COLO668 (cell line): ENCODE results near the gene ALG11.
"Not testable (repeated sequence)": the region's sequence is repeated elsewhere in the genome, so short reads cannot be mapped to it uniquely, and the experiment has no call there.

Experiments
- DNase-seq: peaks from one replicate; lab custom pipeline; 2025; ENCODE audit not compliant: unreplicated experiment; lab: John Stamatoyannopoulos, UW

ALG11 gene, protein sequence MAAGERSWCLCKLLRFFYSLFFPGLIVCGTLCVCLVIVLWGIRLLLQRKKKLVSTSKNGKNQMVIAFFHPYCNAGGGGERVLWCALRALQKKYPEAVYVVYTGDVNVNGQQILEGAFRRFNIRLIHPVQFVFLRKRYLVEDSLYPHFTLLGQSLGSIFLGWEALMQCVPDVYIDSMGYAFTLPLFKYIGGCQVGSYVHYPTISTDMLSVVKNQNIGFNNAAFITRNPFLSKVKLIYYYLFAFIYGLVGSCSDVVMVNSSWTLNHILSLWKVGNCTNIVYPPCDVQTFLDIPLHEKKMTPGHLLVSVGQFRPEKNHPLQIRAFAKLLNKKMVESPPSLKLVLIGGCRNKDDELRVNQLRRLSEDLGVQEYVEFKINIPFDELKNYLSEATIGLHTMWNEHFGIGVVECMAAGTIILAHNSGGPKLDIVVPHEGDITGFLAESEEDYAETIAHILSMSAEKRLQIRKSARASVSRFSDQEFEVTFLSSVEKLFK

DNA sequence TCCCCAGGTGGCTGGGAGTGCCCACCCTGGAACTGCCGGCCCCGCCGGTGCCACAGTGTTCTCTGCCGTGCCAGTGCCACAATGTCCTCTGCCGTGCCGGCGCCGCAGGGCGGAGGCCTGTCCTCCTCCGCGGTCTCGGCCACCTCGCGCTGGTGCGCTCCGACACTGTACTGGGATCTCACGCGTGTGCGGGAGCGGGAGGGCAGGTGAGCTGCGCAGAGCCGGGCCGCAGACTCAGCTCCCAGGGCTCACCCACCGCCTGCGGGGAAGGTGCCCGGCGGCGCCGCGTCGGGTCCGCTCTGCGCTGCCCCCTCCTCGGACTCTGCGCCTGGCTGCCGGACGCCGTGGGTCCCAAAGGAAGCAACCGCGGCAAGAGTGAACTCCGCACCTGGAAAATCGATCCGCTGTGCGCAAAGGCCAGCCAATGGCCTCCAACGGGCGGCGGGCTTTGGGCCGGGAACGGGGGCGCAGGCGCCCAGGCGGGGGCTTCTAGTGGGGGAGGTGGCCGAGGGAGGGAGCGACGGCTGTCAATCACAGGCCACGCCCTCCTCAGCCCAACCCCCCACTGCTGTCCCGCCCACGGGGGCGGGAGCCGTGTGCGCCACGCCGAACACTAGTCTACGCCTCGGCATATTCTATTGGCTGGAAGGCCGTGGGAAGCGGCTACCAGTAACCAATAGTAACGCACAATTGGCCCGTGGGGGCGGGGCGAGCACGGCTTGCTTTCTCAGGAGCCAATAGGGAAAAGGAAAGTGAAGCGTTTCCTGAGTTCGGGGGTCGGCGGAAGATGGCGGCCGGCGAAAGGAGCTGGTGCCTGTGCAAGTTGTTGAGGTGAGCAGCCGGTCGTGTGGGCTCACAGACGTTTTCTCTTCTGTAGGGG, at the start of gene ALG11:
TSS of gene ALG11 (plus strand) at position 767 of the 880 bp plus-strand sequence. CDS start at position 788, 21 bp downstream.
- DNase-seq = peak; percentile 100

DNA sequence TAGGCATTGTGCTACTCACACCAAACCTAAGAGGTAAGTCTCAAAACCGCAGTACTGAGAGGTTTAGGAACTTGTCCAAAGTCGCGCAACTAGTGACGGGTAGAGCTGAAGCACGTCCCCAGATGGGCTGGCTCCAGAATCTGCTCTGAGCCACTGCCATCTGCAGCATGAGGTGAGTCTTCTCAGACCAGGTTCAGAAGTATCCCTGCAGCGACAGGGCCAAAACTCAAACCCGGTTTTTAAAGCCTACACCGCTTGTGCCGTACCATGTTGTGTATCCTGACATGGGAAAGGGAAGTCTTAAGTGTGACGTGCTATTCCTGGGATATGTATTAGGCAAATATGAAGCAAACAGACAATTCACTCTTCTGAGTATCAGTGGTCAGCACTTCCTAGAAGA, 46.0 kb upstream of the ALG11 start:
- DNase-seq = no peak

DNA sequence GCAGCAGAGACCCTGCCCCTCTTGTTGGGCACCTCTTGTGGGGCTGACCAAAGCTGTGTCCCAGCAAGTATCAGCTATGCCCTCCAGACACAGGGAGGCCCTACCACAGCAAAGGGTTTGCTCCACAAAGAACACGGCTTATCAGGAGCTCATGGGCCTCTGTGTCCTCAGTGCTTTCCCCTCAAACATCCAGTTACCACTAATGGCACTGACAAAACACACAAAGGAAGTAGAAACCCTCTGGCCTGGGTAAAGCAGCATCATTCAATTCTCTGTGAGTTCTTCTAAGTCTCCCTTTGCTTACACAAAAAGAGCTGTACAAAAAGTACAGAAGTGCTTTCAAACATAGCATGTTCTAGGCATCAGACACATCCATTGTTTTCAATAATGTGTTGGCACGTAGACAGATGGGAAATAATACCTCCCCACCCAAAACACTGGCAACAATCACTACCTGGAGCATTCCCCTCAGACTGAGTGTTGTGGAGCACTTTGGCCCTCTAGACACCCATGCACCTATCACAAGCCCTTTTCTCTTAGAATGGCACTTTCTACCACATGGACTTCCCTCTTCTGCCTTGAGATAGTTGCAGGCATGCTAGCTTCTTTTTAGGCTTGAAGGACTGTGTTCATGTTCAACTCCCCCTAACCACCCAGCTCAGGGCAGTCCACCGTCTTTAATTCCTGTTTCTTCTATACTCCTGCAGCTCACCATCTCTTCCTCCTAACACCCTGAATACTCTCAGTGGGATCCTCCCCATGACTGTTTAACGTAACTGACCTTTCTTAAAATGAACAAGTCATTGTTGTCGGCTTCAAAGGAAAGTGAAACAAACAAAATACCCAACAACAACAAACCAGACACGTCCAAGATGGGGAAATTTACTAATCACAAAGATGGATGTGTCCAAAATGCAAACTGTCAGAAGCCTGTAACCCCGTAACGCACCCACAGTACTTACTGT, 44.4 kb upstream of the ALG11 start:
- DNase-seq = no peak

DNA sequence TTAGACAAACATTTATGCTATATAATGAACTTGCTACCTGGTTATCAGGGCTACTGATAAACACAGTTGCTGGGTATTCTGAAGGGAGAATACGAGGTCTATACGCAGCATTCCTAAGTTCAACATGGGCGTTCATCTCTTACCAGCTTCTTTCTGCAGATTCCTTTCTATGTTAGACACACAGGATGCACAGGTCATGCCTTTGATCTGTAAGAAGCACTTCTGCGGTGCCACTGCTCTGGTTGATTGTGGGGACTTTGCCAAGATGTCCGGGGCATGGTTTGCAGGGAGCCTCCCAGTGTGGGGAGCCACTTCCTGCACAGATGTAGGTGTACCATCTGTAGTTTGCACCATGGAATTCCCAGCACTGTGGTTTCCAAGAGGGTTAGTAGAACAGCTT, 41.8 kb upstream of the ALG11 start:
- no peak for DNase-seq

DNA sequence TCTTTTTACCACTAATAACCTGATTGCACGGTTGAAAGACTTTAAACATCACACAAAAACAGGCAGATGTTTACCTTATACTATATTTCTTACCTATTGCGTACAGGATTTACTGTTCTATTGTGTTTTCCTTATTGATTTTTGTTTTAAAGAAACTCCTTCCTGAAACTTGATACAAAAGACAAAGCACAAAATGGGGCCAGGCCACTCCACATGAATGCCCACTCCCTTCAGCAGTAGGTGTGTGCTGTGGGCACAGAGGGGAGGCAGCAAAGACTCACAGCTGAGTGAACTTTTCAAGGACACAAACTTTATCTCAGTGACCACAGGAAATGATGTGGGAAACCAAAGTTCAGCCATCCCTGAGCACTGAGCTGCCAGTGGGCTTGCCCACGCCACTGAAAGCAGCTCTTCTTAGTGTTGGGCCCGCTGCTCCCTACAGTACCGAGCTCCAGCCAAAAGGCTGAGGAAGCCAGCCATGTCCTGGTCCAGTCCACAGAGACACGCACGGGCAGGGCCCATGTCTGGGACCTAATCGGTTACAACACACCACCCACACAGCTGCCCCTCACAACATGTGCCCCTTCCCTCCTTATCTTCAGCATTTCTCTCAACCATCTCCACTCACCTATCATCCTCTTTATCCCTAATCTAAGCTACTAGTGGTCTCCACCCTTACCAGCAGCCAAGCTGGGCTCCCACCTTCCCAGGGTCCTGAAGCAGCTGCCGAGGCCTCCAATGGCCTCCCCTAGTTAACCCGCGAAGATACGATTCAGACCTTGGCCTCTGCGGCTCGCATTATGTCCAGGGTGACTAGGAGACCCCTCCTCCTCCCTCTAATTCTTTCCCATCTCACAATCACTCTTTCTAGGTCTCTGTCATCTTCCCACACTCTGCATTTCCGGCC, 40.4 kb upstream of the ALG11 start:
- DNase-seq = peak; percentile 81

DNA sequence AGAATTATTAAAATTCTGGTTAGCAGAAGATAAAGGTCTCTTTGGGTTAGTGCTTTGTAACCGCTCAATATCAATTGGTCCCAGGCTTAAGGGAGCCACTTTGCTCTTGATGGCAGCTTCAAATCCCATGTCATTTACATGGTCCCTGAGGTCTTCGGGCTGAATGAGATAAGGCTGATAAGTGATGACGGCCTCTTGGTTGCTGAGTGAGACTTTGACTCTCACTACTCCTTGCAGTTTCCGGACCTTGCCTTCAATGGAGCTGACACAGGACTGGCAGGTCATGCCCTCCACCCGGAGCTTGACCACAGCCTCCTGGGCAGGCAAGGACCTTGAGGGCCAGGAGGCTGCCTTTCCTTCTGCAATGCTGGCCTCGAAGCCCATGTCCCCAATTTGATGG, 37.7 kb upstream of the ALG11 start:
- no peak for DNase-seq

DNA sequence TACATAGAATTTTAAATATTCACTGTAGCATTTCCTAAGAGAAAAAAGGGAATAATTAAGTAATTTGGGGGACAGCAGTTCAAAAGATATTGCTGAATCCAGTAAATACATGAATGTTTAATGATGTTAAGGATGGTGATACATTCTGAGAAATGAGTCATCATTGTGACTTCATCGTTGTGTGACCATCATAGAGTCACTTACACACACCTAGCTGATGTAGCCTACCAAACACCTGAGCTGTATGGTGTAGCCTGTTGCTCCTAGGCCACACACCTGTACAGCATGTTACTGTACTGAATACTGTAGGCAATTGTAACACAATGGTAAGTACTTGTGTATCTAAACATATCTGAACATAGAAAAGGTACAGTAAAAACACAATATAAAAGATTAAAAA, 35.8 kb upstream of the ALG11 start:
- no peak for DNase-seq

DNA sequence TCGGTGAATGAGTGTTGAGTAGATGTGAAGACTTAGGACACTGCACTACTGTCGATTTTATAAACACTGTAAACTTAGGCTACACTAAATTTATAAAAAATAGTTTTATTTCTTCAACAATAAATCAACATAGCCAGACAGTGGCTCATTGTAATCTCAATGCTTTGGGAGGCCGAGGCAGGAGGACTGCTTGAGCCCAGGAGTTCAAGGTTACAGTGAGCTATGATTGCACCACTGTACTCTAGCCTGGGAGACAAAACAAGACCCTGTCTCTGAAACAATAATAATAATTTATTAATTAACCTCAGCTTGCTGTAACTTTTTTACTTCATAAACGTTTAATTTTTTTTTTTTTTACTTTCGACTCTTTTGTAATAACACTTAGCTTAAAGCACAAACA, 35.3 kb upstream of the ALG11 start:
- no peak for DNase-seq

DNA sequence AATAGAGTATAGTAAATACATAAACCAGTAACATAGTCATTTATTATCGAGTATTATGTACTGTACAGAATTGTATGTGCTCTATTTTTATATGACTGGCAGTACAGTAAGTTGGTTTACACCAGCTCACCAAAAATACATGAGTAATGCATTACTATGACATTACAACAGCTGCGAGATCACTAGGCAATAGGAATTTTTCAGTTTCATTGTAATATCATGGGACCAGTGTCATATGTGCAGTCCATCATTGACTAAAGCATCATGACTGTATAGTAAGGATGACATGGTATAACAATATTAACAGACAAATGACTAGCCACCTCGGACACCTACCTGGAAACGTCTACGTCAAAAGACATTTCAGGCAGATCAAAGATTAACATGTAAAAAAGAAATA, 34.6 kb upstream of the ALG11 start:
- no peak for DNase-seq

DNA sequence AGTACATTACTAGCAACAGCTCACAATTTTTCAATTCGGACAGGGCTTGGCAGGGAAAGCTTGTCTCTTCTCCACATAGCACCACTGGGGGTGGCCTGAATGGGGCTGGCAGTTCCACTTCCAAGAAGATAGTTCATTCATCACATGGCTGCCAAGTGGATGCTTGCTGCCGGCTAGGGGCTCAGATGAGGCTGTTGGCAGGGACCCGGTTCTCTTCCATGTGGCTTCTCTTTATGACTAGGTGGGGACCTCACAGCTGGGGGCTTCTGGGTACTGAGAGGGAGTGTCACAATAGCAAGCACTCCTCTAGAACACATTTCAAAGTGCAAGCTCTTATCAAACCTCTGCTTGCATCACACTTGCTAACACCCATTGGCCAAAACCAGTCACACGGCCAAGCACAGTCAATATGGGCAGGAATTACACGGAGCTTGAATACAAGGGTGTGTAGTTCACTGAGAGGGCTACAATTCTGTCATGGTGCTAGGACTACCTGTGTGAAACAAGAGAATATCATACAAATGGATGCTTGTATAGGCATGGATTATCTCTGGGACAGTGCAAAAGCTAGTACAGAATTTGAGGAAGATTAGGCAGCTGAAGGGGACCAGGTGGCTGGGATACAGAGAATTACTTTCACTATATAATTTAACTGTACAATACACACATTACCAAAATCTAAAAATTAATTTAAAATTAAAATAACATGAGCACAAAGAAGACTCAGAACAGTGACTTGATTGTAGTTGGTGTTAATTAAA, 33.2 kb upstream of the ALG11 start:
- DNase-seq = no peak

DNA sequence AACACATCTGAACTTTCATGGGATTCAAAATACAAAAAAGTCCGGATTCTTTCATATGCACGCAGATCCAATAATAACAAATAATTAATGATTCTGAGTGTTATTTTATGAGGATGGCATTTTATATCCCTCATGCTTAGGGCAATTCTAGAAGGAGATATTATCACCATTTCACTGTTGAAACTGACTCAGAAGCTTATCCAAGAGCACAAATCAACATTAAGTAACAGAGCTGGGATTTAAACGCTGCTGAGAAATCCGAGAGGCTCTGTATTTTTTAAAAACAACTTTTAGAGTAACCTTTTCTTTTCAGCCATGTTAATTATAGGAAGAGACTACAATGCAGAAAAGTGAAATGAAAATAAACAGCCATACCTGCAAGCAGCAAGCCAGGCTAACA, 31.3 kb upstream of the ALG11 start:
- DNase-seq = no peak

DNA sequence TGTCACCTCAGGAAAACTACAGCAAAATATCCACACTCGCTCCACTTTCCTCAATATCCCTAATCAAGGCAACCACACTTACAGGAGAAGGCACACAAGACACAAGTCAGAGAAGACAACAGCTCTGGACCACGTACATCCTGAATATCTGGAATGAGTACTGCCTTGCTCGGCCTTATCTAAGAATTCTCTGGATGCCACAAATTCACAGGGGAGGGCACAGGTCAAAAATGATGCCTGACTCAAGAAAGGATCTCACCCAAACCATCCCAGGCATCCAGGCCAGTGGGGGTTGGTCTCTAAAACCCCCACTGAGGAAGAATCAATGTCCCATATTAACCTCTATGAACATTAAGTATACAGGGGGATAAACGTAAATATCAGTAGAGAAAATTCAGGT, 30.8 kb upstream of the ALG11 start:
- no peak for DNase-seq

DNA sequence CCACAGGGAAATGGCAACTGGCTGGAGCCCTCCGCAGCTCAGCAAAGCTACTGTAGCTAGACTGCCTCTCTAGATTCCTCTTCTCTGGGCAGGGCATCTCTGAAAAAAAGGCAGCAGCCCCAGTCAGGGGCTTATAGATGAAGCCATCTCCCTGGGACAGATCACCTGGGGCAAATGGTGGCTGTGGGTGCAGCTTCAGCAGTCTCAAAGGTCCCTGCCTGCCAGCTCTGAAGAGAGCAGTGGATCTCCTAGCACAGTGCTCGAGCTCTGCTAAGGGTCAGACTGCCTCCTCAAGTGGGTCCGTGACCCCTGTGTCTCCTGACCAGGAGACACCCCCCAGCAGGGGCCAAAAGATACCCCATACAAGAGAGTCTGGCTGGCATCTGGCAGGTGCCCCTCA, 28.9 kb upstream of the ALG11 start:
- DNase-seq = not testable (repeated sequence)

DNA sequence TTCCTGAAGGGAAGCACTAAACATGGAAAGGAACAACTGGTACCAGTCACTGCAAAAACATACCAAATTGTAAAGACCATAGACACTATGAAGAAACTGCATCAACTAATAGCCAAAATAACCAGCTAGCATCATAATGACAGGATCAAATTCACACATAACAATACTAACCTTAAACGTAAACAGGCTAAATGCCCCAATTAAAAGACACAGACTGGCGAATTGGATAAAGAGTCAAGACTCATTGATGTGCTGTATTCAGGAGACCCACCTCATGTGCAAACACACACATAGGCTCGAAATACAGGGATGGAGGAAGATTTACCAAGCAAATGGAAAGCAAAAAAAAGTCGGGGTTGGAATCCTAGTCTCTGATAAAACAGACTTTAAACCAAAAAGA, 27.3 kb upstream of the ALG11 start:
- not testable (repeated sequence) for DNase-seq

DNA sequence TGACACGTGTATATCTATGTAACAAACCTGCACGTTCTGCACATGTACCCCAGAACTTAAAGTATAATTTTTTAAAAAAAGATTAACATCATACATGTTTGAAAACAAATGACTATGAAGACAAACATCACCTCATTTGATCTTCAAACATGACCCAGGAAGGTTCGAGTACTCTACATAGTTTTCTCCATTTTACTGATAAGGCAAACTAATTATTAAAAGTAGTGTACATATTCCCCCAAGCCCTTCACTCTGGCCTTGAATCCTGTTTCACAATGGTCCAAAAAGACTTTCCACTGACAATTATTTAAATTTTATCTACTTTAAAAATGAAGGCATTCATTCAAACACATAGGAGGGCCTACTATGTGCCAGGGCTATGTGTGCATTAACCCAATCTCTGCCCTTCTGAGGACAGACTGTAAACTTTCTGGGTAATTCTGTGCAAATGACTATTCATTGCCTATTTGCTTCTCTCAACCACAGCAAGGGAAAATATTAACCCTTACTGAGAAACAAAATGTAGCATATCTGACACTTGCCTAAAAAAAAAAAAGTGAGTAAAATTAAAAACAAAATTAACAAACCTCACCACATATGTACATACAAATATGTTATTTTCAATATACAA, 23.1 kb upstream of the ALG11 start:
- no peak for DNase-seq

DNA sequence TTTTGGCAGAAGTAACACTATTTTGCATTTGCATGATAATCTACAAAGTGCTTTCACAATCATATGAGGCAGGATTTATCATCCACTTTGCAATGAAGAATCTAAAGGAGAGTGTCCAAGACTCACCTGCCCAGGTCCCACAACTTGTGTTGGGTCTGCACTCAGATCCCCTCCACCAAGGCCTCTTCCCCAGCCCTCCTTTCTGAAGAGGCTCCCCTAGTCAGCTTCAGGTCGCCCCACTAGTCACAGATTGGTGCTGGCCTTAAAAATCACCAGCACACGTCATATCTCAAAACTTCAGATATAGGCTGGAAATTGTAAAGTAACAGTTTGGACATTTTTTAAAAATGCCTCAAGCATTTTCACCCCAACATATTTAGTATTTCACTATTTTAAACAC, 18.5 kb upstream of the ALG11 start:
- DNase-seq = no peak

DNA sequence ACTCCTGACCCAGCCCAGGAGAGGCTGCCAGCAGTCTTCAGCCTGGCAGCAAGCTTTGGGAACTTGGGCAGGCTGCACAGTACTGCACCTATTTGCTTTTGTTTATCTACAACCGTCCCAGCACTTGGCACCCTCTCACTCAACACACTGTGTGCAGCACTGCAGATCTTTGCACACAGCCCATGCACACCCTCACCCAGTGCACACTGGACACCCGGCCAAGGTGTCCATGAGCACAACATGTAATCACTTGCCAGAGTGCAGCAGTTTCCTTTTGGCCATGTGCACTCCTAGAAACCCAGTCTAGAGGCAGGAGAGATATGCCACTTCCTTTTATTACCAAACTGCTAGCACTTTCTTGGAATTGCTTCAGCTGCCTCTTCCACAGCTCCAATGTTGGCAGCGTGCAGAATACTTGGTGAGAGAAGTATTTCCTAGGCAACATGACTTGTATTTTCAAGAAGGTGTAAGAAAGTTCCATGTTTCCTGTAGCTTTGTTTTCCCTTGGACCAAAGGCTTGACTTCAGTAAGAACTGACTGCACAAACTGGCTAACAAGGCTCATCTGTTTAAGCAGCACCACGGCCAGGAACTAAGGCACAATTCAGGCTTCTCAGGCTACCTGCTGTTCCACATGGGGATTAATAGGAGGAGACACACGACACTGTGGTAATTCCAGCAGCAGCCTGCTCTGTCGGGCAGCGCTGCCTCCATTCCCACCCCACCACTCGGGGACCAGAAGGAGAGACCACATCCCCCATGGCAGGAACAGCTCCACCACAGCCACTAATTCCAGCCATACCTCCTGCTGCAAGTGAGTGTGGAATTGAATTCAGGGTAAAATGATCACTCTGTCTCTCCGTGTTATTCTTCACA, 16.3 kb upstream of the ALG11 start:
- no peak for DNase-seq

DNA sequence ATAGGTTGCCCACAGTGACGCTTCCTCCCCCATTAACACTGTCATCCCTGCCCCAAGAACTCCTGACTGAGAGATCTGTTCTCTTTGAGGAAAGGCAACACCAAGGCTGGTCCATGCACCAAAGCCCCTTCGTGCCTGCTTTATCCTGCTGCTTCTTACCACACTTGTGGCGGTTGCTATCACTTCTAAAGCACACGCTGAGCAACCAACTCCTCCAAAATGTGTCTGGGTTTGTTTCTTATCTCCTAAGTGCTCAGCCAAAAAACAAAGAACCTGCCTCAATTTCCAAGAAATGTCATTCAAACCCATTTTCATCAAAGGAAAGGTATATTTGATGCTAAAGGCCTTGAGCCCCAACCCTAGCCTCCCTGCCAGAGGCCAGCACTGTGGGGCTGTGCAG, 15.6 kb upstream of the ALG11 start:
- no peak for DNase-seq
